H9 (cell line): Measurements from ENCODE around the gene PRDM1. TPM values are rescaled to one million over a fixed set of nuclear protein-coding genes. Genes with fewer than 3 reads are reported as not detected.

Experiments
- DNase-seq: peaks from one replicate; pipeline ENCODE4 v3.0.0-alpha.2; 2017
- H2AFZ ChIP-seq: one replicate; pipeline ENCODE4 v1.6.1; 2013; ENCODE audit warnings: mild to moderate bottlenecking, low read length, control low read depth, moderate library complexity
- H2AK5ac ChIP-seq: 2 replicates; pipeline ENCODE4 v1.6.1; 2013; ENCODE audit warnings: low read length, control low read depth, mixed read lengths; ENCODE audit not compliant: insufficient read length
- H2BK120ac ChIP-seq: one replicate; pipeline ENCODE4 v1.6.1; 2013; ENCODE audit warnings: low read depth, mild to moderate bottlenecking, low read length, control low read depth, inconsistent platforms; ENCODE audit not compliant: poor library complexity, severe bottlenecking
- H2BK12ac ChIP-seq: 2 replicates; pipeline ENCODE4 v1.6.1; 2013; ENCODE audit warnings: low read length, control low read depth, mixed read lengths, low read depth; ENCODE audit not compliant: insufficient read length
- H2BK15ac ChIP-seq: 2 replicates; pipeline ENCODE4 v1.6.1; 2013; ENCODE audit warnings: low read depth, low read length, control low read depth
- H2BK20ac ChIP-seq: one replicate; pipeline ENCODE4 v1.6.1; 2013; ENCODE audit warnings: low read depth, mild to moderate bottlenecking, low read length, control low read depth, inconsistent platforms; ENCODE audit not compliant: poor library complexity, severe bottlenecking
- H2BK5ac ChIP-seq: 2 replicates; pipeline ENCODE4 v1.6.1; 2013; ENCODE audit warnings: low read length, control low read depth, mixed read lengths; ENCODE audit not compliant: insufficient read length
- H3K14ac ChIP-seq: 2 replicates; pipeline ENCODE4 v1.6.1; 2013; ENCODE audit warnings: low read length, control low read depth; ENCODE audit not compliant: insufficient read depth
- H3K18ac ChIP-seq: 2 replicates; pipeline ENCODE4 v1.6.1; 2013; ENCODE audit warnings: low read depth, mild to moderate bottlenecking, mixed read lengths, low read length, control low read depth; ENCODE audit not compliant: insufficient read length
- H3K23ac ChIP-seq: 2 replicates; pipeline ENCODE4 v1.6.1; 2013; ENCODE audit warnings: low read length, control low read depth, mixed read lengths, low read depth; ENCODE audit not compliant: insufficient read length
- H3K23me2 ChIP-seq: 2 replicates; pipeline ENCODE4 v1.6.1; 2013; ENCODE audit warnings: low read depth, mild to moderate bottlenecking, mixed read lengths, low read length, control low read depth; ENCODE audit not compliant: insufficient read length, poor library complexity, severe bottlenecking
- H3K27ac ChIP-seq: 2 replicates; pipeline ENCODE4 v1.5.1; 2013; ENCODE audit warnings: low read length, control low read depth, mixed read lengths, low read depth; ENCODE audit not compliant: insufficient read length
- H3K27me3 ChIP-seq: 2 replicates; pipeline ENCODE4 v1.6.1; 2013; ENCODE audit warnings: low read length, control low read depth, inconsistent platforms; ENCODE audit not compliant: insufficient read depth
- H3K4ac ChIP-seq: 2 replicates; pipeline ENCODE4 v1.6.1; 2013; ENCODE audit warnings: low read depth, mild to moderate bottlenecking, control low read depth, inconsistent platforms, low read length, moderate library complexity
- H3K4me1 ChIP-seq: 2 replicates; pipeline ENCODE4 v1.6.1; 2013; ENCODE audit warnings: low read length, control low read depth, inconsistent platforms; ENCODE audit not compliant: insufficient read depth
- H3K4me2 ChIP-seq: 2 replicates; pipeline ENCODE4 v1.6.1; 2013; ENCODE audit warnings: low read length, control low read depth, mixed read lengths; ENCODE audit not compliant: insufficient read length, insufficient read depth
- H3K56ac ChIP-seq: 2 replicates; pipeline ENCODE4 v1.6.1; 2013; ENCODE audit warnings: low read depth, mild to moderate bottlenecking, mixed read lengths, low read length, control low read depth; ENCODE audit not compliant: insufficient read length
- H3K79me1 ChIP-seq: 2 replicates; pipeline ENCODE4 v1.6.1; 2013; ENCODE audit warnings: low read depth, mild to moderate bottlenecking, moderate library complexity, low read length, control low read depth, inconsistent platforms; ENCODE audit not compliant: insufficient read depth, poor library complexity, severe bottlenecking
- H3K79me2 ChIP-seq: 2 replicates; pipeline ENCODE4 v1.6.1; 2013; ENCODE audit warnings: low read length, control low read depth, inconsistent platforms; ENCODE audit not compliant: insufficient read depth
- H3K9ac ChIP-seq: 2 replicates; pipeline ENCODE4 v1.6.1; 2013; ENCODE audit warnings: low read length, control low read depth, mixed read lengths; ENCODE audit not compliant: insufficient read length; ENCODE audit errors: extremely low read depth
- H3K9me3 ChIP-seq: one replicate; pipeline ENCODE4 v1.6.1; 2013; ENCODE audit warnings: low read depth, low read length, inconsistent platforms; ENCODE audit not compliant: control insufficient read depth
- H3T11ph ChIP-seq: one replicate; pipeline ENCODE4 v1.6.1; 2013; ENCODE audit warnings: mild to moderate bottlenecking, low read length, control low read depth, inconsistent platforms
- H4K20me1 ChIP-seq: one replicate; pipeline ENCODE4 v1.6.1; 2013; ENCODE audit not compliant: control insufficient read depth, insufficient read length, insufficient read depth
- H4K5ac ChIP-seq: 2 replicates; pipeline ENCODE4 v1.6.1; 2013; ENCODE audit warnings: low read depth, mild to moderate bottlenecking, mixed read lengths, low read length, control low read depth; ENCODE audit not compliant: insufficient read length
- H4K8ac ChIP-seq: replicated peaks from 2 replicates; pipeline ENCODE4 v1.6.1; 2013; ENCODE audit warnings: low read length, control low read depth, mixed read lengths, low read depth; ENCODE audit not compliant: insufficient read length
- H4K91ac ChIP-seq: 2 replicates; pipeline ENCODE4 v1.6.1; 2013; ENCODE audit warnings: low read depth, mild to moderate bottlenecking, moderate library complexity, mixed read lengths, low read length, control low read depth; ENCODE audit not compliant: insufficient read length
- H3K27ac Mint-ChIP-seq, 3 experiments: 2 replicates in 2 of 3; 3 replicates in 1 of 3; pipeline ENCODE4 v1.8.0; 2020 to 2021; ENCODE audit warnings: mixed read lengths in 3 of 3, mild to moderate bottlenecking in 1 of 3, moderate library complexity in 1 of 3
- H3K27me3 Mint-ChIP-seq: 2 replicates; pipeline ENCODE4 v1.8.0; 2021; ENCODE audit warnings: low read depth, mild to moderate bottlenecking, moderate library complexity, mixed read lengths
- H3K36me3 Mint-ChIP-seq, 3 experiments: 2 replicates in 2 of 3; 3 replicates in 1 of 3; pipeline ENCODE4 v1.8.0; 2020 to 2021; ENCODE audit warnings: low read depth in 3 of 3, mixed read lengths in 3 of 3; ENCODE audit not compliant: insufficient read depth in 1 of 3
- H3K4me1 Mint-ChIP-seq, 2 experiments: 2 replicates each; pipeline ENCODE4 v1.8.0; 2020; ENCODE audit warnings: mixed read lengths in 2 of 2
- H3K4me3 Mint-ChIP-seq, 2 experiments: 2 replicates in 1 of 2; 3 replicates in 1 of 2; pipeline ENCODE4 v1.8.0; 2020 to 2021; ENCODE audit warnings: mild to moderate bottlenecking in 2 of 2, mixed read lengths in 2 of 2, moderate library complexity in 1 of 2
- H3K9me3 Mint-ChIP-seq, 2 experiments: 2 replicates in 1 of 2; 3 replicates in 1 of 2; pipeline ENCODE4 v1.8.0; 2020; ENCODE audit warnings: mild to moderate bottlenecking in 2 of 2, mixed read lengths in 2 of 2, moderate library complexity in 1 of 2
- WGBS: extraction: QIAGEN DNeasy Blood & Tissue Kit; methylation state at CpG from one replicate; pipeline ENCODE4 v1.1.7; 2013; ENCODE audit warnings: missing lambda C conversion rate, low lambda C conversion rate, mixed read lengths; ENCODE audit not compliant: insufficient read length; ENCODE audit errors: extremely low coverage; 5-methylcytosine and 5-hydroxymethylcytosine counted together
- total RNA-seq: library from RNA; stranded (reverse); gene quantifications from 2 replicates; pipeline ENCODE4 v1.2.1, GENCODE V29; 2021
- TF ChIP-seq, protein P1 (sequence below): fragments of 200-600 bp; sonication (generic); conservative IDR thresholded peaks from 3 replicates; pipeline ENCODE4 v1.8.0; 2021; ENCODE audit warnings: antibody characterized with exemption, mild to moderate bottlenecking

PRDM1 gene
- total RNA-seq, 1 experiment from 2014 or later, result 2.9 TPM

DNA sequence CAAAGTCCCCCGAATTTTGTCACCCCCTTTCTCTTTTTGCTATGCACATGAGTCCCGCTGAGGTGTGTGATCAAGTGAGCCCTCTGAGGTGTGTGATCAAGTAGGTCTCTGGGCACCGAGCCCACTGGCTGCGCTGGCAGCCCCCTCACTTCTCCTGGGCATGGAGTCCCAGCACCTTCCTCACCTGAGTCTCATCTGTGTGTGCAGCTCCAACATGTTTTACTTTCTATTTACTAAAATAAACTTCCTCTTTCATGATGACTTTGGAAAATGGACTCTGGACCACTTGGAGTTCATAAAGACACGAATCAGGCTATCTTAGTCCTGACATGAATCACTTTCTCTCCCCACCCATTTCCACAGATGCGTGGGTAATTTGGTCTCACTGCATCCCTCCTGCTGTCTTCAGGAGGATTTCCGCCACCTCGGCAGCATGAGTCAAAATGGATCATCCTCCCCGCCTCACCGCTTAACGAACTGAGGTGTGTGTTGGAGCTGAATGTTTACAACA, 39.8 kb downstream of the PRDM1 start:
- Histone ChIP-seq H3K56ac (no peak overlapping the region), H2BK20ac (no peak overlapping the region), H2BK15ac (no peak overlapping the region), H2AFZ (no peak overlapping the region), H3K9ac (no peak overlapping the region), H3K23me2 (no peaks in the 10 kb centered on the region), H3K4me2 (no peak overlapping the region), H3K4me1 (no peaks in the 10 kb centered on the region), H3T11ph (no peak overlapping the region), H3K79me2 (no peaks in the 10 kb centered on the region), H2BK12ac (no peak overlapping the region), H4K91ac (no peak overlapping the region), H2BK5ac (no peak overlapping the region), H3K9me3 (no peaks in the 10 kb centered on the region), H3K18ac (no peak overlapping the region), H3K79me1 (no peaks in the 10 kb centered on the region), H3K23ac (no peak overlapping the region), H2BK120ac (no peak overlapping the region), H4K5ac (no peak overlapping the region), H4K8ac (no peak overlapping the region), H3K27ac (no peak overlapping the region), H2AK5ac (no peak overlapping the region), H3K14ac (no peak overlapping the region), H3K27me3 (no peaks in the 10 kb centered on the region), H3K4ac (no peak overlapping the region), H4K20me1 (no peaks in the 10 kb centered on the region)
- no peak for DNase-seq
- no CpG with 5 or more reads among the region's 11 CpGs for WGBS
- no peak overlapping the region; a peak in 1 of 7 replicates for H3K27ac Mint-ChIP-seq
- H3K4me1 Mint-ChIP-seq, result no peaks in the 10 kb centered on the region
- no peaks in the 10 kb centered on the region for H3K36me3 Mint-ChIP-seq
- H3K9me3 Mint-ChIP-seq, result no peaks in the 10 kb centered on the region
- no peak overlapping the region for H3K4me3 Mint-ChIP-seq
- no peaks in the 10 kb centered on the region for H3K27me3 Mint-ChIP-seq
- TF ChIP-seq, protein P1, sequence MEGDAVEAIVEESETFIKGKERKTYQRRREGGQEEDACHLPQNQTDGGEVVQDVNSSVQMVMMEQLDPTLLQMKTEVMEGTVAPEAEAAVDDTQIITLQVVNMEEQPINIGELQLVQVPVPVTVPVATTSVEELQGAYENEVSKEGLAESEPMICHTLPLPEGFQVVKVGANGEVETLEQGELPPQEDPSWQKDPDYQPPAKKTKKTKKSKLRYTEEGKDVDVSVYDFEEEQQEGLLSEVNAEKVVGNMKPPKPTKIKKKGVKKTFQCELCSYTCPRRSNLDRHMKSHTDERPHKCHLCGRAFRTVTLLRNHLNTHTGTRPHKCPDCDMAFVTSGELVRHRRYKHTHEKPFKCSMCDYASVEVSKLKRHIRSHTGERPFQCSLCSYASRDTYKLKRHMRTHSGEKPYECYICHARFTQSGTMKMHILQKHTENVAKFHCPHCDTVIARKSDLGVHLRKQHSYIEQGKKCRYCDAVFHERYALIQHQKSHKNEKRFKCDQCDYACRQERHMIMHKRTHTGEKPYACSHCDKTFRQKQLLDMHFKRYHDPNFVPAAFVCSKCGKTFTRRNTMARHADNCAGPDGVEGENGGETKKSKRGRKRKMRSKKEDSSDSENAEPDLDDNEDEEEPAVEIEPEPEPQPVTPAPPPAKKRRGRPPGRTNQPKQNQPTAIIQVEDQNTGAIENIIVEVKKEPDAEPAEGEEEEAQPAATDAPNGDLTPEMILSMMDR, result no peak
